Airway epithelial cell (primary cell): ENCODE data around the gene DHPS. TPM values are rescaled to one million over a fixed set of nuclear protein-coding genes. Genes with fewer than 3 reads are reported as not detected.

ENCODE experiments used
- total RNA-seq: library from RNA; depleted of rRNA; stranded (reverse); fragments of >200 nt; gene quantifications from 2 replicates; pipeline ENCODE4 v1.2.3, GENCODE V29; 2015

DHPS gene
- 63.6 and 81.8 TPM in 2 replicates for total RNA-seq

DNA sequence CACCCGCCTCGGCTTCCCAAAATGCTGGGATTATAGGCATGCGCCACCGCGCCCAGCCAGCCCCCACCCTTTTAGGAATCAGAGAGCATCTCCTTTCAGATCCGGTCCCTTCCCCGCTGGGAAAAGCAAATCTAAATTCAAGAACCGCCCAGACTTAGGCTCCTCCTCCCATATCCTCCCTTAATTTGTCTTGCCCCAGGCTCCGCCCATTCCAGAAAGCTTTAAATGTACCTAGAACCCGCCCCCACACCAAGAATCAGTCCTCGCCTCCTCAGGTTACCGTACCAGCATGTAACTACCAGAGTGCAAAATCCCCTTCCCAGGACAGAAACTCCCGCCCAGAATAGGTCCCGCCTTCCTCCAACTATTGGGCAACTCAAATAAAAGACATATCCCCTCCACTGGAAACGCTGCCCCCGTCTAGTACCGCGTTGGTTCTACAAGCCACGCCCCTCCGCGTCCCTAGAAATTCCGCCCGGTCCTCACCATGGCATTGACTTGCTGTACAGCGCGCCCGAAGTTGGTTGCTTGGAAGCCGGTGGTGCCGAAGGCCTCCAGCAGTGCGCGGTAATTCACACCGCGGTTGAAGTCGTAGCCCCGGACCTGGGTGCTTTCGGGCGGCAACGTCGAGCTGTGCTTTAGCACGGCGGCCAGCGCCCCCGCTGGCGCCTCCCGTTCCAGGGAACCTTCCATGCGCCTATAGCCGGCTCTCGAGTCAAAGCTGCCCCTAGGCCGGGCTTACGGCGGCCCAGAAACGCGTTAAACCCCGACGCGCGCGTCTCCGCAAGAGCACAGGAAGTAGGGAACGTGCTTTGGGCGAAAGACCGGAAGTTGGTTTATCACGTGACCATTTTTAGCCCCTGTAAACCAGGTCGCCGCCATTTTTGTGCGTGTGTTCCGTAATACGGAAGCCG is at the start of gene DHPS:
DHPS (minus strand) TSS at position 807 of the 914 bp plus-strand sequence; CDS start at position 693, 114 bp downstream.

DNA sequence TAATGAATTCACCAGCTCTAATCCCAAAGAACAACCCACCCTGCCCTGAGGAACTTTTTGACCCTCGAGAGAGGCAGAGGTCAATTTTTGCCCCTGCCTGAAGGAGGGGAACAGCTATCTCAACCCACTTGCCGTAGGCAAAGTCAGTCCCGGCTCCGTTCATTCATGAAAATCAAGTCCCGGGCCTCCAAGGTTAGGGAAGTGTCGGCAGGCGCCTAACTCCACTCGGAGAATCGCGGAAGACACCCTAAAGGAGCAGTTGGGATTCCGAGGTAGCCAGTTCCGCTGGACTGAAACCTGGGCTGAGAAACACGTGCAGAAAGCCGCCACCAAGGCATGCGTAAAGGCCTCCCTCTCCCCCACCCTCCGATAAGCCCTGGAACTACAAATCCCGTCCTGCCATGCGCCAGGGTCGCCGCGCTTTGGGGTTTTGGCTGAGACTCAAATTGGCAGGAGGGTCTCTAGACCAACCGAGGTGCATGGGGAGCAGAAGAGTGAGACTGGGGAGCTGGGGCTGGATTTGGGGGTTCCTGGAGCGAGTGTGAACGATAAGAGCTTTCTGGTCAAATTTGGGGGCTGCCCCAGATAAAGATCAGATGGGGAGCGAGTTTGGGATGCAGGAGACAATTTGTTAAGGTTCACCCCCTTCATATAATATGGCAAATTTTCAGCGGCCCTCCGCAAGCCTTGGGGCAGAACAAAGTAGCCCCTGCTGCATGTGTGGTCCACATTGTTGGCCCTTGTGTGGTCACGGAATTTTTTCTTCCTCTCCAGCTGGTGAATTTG is 42.2 kb upstream of the DHPS start, which contains the start of gene TNPO2:
TNPO2 (minus strand) TSS at position 292 of the 786 bp plus-strand sequence. CDS start 2,955 bp downstream, outside the sequence.

DNA sequence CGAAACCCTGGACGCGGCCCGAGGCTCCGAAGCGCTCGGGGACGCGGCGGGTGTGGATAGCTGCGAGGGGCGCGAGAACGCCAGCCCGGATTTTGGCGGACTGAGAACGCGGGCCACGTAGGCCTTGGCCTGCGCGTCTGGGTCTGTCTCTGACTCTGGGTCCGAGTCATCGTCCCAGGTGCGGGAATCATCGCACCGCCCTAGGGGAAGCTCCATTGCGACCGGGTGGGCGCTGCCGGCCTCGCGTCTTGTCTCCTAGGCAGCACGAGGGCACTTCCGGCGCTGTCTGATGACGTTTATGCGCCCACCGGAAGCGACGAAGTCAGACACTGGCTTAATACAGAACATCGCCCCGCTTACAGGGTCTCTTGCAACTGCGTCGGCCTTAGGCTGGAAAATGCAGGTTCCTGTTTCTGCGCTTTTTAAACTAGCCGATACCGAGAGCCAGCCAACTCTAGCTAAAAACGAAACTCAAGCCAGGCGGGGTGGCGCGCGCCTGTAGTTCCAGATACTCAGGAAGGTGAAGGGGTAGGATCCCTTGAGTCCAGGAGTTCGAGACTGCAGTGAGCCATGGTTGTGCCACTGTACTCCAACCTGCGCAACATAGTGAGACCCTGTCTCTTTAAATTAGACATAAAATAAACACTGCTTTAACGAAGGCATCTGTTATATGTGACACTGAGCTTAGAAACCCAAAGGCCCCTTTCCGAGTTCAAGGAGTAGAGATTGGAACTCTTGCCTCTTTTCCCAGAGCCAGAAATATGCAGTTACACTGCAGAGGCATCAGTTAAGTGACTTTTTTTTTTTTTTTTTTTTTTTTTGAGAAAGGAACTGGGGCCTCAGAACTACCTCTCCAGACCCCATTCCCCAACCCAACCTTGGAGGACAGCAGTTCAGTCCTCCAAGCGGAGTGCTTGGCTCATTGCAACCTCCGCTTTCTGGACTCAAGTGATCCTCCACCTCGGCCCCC is 15.0 kb upstream of the DHPS start, which contains the start of gene FBXW9:
FBXW9 (minus strand) TSS at position 266 of the 970 bp plus-strand sequence; CDS start at position 216, 50 bp downstream.

DNA sequence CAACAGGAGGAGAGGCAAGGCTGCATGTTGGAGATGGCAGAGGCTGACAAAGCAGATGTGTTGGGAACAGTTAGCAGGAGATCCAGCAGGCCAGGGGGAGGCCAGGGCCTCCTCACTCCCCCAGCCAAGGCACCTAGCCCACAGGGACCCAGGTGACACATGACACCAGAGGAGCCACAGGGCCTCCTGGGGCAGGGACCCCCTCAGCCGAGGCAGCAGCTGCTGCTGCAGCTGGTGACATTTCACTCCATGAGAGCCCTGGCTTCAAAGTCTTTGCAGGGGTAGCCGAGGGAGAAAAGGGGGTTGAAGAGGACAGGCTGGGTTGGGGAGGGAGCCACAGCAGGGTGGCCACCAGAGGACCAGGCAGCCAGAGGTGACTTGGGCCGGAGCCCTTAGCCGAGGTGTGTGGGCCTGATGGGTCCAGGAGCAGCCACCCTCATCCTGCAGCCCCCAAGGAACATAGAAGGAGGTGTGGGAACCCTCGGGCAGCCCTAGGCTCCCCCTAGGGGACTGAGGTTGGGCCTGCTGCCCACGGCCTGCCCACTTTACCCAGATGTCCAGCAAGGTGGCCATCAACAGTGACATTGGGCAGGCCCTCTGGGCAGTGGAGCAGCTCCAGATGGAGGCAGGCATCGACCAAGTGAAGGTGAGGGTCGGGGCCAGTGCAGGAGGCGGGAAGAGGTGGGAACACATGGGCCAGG is 6.0 kb upstream of the DHPS start, which contains the start of gene GNG14:
GNG14 (plus strand) TSS at position 503 of the 701 bp plus-strand sequence; CDS start at position 554, 51 bp downstream.

DNA sequence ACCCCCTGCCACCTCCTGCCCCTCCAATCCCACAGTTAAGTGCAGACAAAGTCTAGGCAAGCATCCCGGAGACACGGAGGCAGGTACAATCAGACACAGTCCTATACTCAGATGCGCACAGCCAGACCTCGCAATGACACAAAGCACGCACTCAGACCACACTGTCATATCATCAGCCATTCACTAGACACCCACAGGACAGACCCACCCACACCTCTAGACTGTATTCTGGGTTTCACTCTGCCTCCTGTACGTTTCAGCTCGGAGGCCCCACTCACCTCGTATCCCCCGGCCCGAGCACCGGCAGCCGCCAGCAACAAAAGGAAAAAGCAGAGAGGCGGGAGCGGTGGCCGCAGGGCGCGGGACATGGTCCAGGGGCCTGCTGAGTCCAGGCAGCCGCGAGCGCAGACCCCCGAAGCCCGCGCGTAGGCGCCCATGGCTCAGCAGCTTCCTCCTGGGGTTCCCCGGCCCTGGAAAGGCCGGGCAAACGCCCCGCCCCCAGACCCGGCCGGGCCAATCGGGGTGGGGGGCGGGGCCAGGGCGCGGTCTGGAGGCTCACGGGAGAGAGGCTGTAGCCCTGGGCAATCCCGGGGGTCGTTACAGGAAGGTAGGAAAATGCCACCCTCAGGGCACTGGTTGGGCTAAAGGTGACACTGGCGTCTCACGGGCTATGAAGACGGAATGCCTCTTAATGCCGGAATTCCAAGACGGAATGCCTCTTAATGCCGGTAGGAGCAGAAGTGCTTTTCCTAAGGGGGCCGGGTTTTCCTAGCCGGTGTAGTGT is 15.2 kb downstream of the DHPS start, which contains the start of the genes MAN2B1 and WDR83:
MAN2B1 (minus strand) TSS at position 478 of the 784 bp plus-strand sequence; CDS start at position 437, 41 bp downstream.
WDR83 (plus strand) TSS at position 543 of the 784 bp plus-strand sequence. CDS start 2,984 bp downstream, outside the sequence.

Other genes with a start within 250 kb of the DHPS start
- gene ZNF443, start 240.9 kb downstream of the DHPS start, total RNA-seq, result 1.6 and 1.7 TPM in 2 replicates
- gene ZNF709, start 197.1 kb downstream of the DHPS start, total RNA-seq, result 0.23 and 0.56 TPM in 2 replicates
- gene ZNF564, start 130.4 kb downstream of the DHPS start, total RNA-seq, result 2.3 and 3.7 TPM in 2 replicates
- 3.0 and 4.3 TPM in 2 replicates for gene ZNF490, start 71.1 kb downstream of the DHPS start, total RNA-seq
- gene ZNF791, start 71.0 kb downstream of the DHPS start, total RNA-seq, result 9.0 and 9.2 TPM in 2 replicates
- 39.4 and 43.9 TPM in 2 replicates for gene MAN2B1, start 15.1 kb downstream of the DHPS start, total RNA-seq
- 6.2 and 10.6 TPM in 2 replicates for gene WDR83, start 15.1 kb downstream of the DHPS start, total RNA-seq
- gene GNG14, start 6.1 kb upstream of the DHPS start, total RNA-seq, result not detected in 2 replicates
- gene FBXW9, start 14.8 kb upstream of the DHPS start, total RNA-seq, result 15.8 and 23.4 TPM in 2 replicates
- gene TNPO2, start 42.1 kb upstream of the DHPS start, total RNA-seq, result 36.6 and 41.9 TPM in 2 replicates
- 284 and 434 TPM in 2 replicates for gene TRIR, start 52.8 kb upstream of the DHPS start, total RNA-seq
- 64.1 and 82.2 TPM in 2 replicates for gene GET3, start 55.6 kb upstream of the DHPS start, total RNA-seq
- not detected in 2 replicates for gene BEST2, start 69.9 kb upstream of the DHPS start, total RNA-seq
- 25.5 and 32.4 TPM in 2 replicates for gene HOOK2, start 93.7 kb upstream of the DHPS start, total RNA-seq
- gene JUNB, start 109.6 kb upstream of the DHPS start, total RNA-seq, result 514 and 542 TPM in 2 replicates
- gene PRDX2, start 119.9 kb upstream of the DHPS start, total RNA-seq, result 476 and 536 TPM in 2 replicates
- not detected in 2 replicates for gene THSD8, start 120.2 kb upstream of the DHPS start, total RNA-seq
- 39.0 and 42.2 TPM in 2 replicates for gene RNASEH2A, start 124.7 kb upstream of the DHPS start, total RNA-seq
- gene RTBDN, start 152.7 kb upstream of the DHPS start, total RNA-seq, result not detected in 2 replicates
- 0.23 and 0.42 TPM in 2 replicates for gene MAST1, start 156.6 kb upstream of the DHPS start, total RNA-seq
- 29.3 and 32.3 TPM in 2 replicates for gene DNASE2, start 199.6 kb upstream of the DHPS start, total RNA-seq
- gene KLF1, start 205.3 kb upstream of the DHPS start, total RNA-seq, result not detected in 2 replicates
- 20.6 and 38.9 TPM in 2 replicates for gene GCDH, start 209.3 kb upstream of the DHPS start, total RNA-seq
- 0.14 and 2.2 TPM in 2 replicates for gene SYCE2, start 237.4 kb upstream of the DHPS start, total RNA-seq